Measurements from ENCODE around the gene ACSS1.

- TF ChIP-seq CTCF (IDR thresholded peaks at IDR 0.05) (no peak), ZFX (IDR thresholded peaks at IDR 0.05; ENCODE audit: borderline replicate concordance) (no peak)
Observed at GRCh38 chr20:25054096-25054820, 3.7 kb downstream of the ACSS1 start.
